SU-DHL-6 (cell line): Measurements from ENCODE around the gene NOXA1.

Source experiments
- CTCF ChIP-seq: fragments of 200-600 bp; sonication (generic); IDR thresholded peaks from one replicate; pipeline ENCODE4 v1.5.1; 2017; ENCODE audit warnings: antibody characterized with exemption, mild to moderate bottlenecking, low read length, moderate library complexity; ENCODE audit not compliant: insufficient read depth, poor library complexity, severe bottlenecking
- EZH2phosphoT487 ChIP-seq: fragments of 200-600 bp; sonication (generic), shearing (Covaris generic); conservative IDR thresholded peaks from 2 replicates; pipeline ENCODE4 v1.6.1; 2018; ENCODE audit warnings: mild to moderate bottlenecking, antibody characterized with exemption, low read length, moderate library complexity, mixed read lengths

- TF ChIP-seq CTCF (no peak), EZH2phosphoT487 (no peak)
These were observed 51.1 kb downstream of the NOXA1 start for GRCh38 chr9:137474271-137474670.
